NT2/D1 (cell line): ENCODE measurements around the gene RANBP1.

Experiments used
- DNase-seq: peaks from one replicate; pipeline ENCODE4 v3.0.0-alpha.2; 2011; ENCODE audit warnings: low read depth, low spot score
- H3K27me3 ChIP-seq: 2 replicates; pipeline ENCODE4 v1.6.0; 2011; ENCODE audit warnings: mild to moderate bottlenecking; ENCODE audit not compliant: insufficient read length, insufficient read depth
- H3K36me3 ChIP-seq: 2 replicates; pipeline ENCODE4 v1.6.1; 2011; ENCODE audit warnings: mild to moderate bottlenecking, low read length, mixed read lengths; ENCODE audit not compliant: insufficient read depth, insufficient read length
- H3K4me1 ChIP-seq: 2 replicates; pipeline ENCODE4 v1.5.1; 2011; ENCODE audit not compliant: insufficient read depth, insufficient read length
- H3K4me3 ChIP-seq: 2 replicates; pipeline ENCODE4 v1.5.1; 2011; ENCODE audit warnings: low read depth; ENCODE audit not compliant: insufficient read length
- H3K9ac ChIP-seq: 2 replicates; pipeline ENCODE4 v1.6.0; 2011; ENCODE audit warnings: low read depth; ENCODE audit not compliant: insufficient read length
- H3K9me3 ChIP-seq: 2 replicates; pipeline ENCODE4 v1.5.1; 2011; ENCODE audit warnings: mild to moderate bottlenecking, low read length; ENCODE audit not compliant: insufficient read depth
- SUZ12 ChIP-seq: IDR thresholded peaks from 2 replicates; pipeline ENCODE4 v1.6.1; 2011; ENCODE audit not compliant: insufficient read length, insufficient read depth; ENCODE audit errors: extremely low read depth
- YY1 ChIP-seq: IDR thresholded peaks from 2 replicates; pipeline ENCODE4 v1.6.1; 2011; ENCODE audit not compliant: insufficient read length, insufficient read depth
- ZNF274 ChIP-seq: IDR thresholded peaks from 2 replicates; pipeline ENCODE4 v1.6.1; 2011; ENCODE audit warnings: mild to moderate bottlenecking, low read depth, low read length

Gene RANBP1

GRCh38 chr22:20085651-20086050 is 30.3 kb upstream of the RANBP1 start:
- H3K36me3 ChIP-seq, result peaks cover 83% of the 10 kb centered on the region
- H3K4me3 ChIP-seq, result no peak overlapping the region
- peaks cover 5% of the 10 kb centered on the region for H3K4me1 ChIP-seq
- no peaks in the 10 kb centered on the region for H3K27me3 ChIP-seq
- H3K9ac ChIP-seq, result no peak overlapping the region
- DNase-seq, result no peak
- TF ChIP-seq ZNF274, result no peak
- no peak for TF ChIP-seq SUZ12
- TF ChIP-seq YY1, result no peak
- no peaks in the 10 kb centered on the region for H3K9me3 ChIP-seq

- no peaks in the 10 kb centered on the region for H3K9me3 ChIP-seq
- no peaks in the 10 kb centered on the region for H3K27me3 ChIP-seq
- H3K36me3 ChIP-seq, result peaks cover 87% of the 10 kb centered on the region
- H3K4me3 ChIP-seq, result no peak overlapping the region
- H3K4me1 ChIP-seq, result peaks cover 5% of the 10 kb centered on the region
- no peak for TF ChIP-seq ZNF274
- TF ChIP-seq SUZ12, result no peak
- TF ChIP-seq YY1, result no peak
- no peak for DNase-seq
- no peak overlapping the region for H3K9ac ChIP-seq
Measured at GRCh38 chr22:20086101-20086599, 29.8 kb upstream of the RANBP1 start.

- no peaks in the 10 kb centered on the region for H3K27me3 ChIP-seq
- peaks cover 87% of the 10 kb centered on the region for H3K36me3 ChIP-seq
- H3K4me3 ChIP-seq, result no peak overlapping the region
- TF ChIP-seq YY1 (no peak), ZNF274 (no peak), SUZ12 (no peak)
- no peak overlapping the region for H3K9ac ChIP-seq
- no peaks in the 10 kb centered on the region for H3K9me3 ChIP-seq
- no peak for DNase-seq
- peaks cover 5% of the 10 kb centered on the region for H3K4me1 ChIP-seq
Measured at GRCh38 chr22:20086763-20087162, 29.1 kb upstream of the RANBP1 start.

- peaks cover 91% of the 10 kb centered on the region for H3K36me3 ChIP-seq
- no peak overlapping the region for H3K9ac ChIP-seq
- H3K27me3 ChIP-seq, result no peaks in the 10 kb centered on the region
- H3K4me1 ChIP-seq, result peaks cover 5% of the 10 kb centered on the region
- TF ChIP-seq SUZ12 (no peak), ZNF274 (no peak), YY1 (no peak)
- no peak for DNase-seq
- H3K4me3 ChIP-seq, result no peak overlapping the region
- H3K9me3 ChIP-seq, result no peaks in the 10 kb centered on the region
Measured at GRCh38 chr22:20087319-20088262, 28.3 kb upstream of the RANBP1 start.

GRCh38 chr22:20088263-20088648 is 27.6 kb upstream of the RANBP1 start:
- H3K4me1 ChIP-seq, result peaks cover 4% of the 10 kb centered on the region
- DNase-seq, result no peak
- H3K9me3 ChIP-seq, result no peaks in the 10 kb centered on the region
- H3K36me3 ChIP-seq, result peaks cover 90% of the 10 kb centered on the region
- H3K27me3 ChIP-seq, result no peaks in the 10 kb centered on the region
- H3K4me3 ChIP-seq, result no peak overlapping the region
- no peak for TF ChIP-seq YY1
- TF ChIP-seq ZNF274, result no peak
- TF ChIP-seq SUZ12, result no peak
- no peak overlapping the region for H3K9ac ChIP-seq

- Histone ChIP-seq H3K27me3 (no peaks in the 10 kb centered on the region), H3K4me3 (no peak overlapping the region), H3K4me1 (no peaks in the 10 kb centered on the region), H3K9ac (no peak overlapping the region), H3K9me3 (no peaks in the 10 kb centered on the region), H3K36me3 (peaks cover 94% of the 10 kb centered on the region)
- no peak for DNase-seq
- no peak for TF ChIP-seq SUZ12
- no peak for TF ChIP-seq YY1
- TF ChIP-seq ZNF274, result no peak
Measured at GRCh38 chr22:20089226-20089976, 26.5 kb upstream of the RANBP1 start.
